Measurements from ENCODE around the gene ERBB2. TPM values are rescaled to one million over a fixed set of nuclear protein-coding genes. Genes with fewer than 3 reads are reported as not detected.

The ERBB2 gene
- total and polyA plus RNA-seq, 2 experiments from 2014 or later, result 30.3 to 55.4 TPM

- no peaks in the 10 kb centered on the region for H3K4me1 ChIP-seq (ENCODE audit: insufficient read depth)
- no peak overlapping the region for H3K4me3 ChIP-seq
- no peaks in the 10 kb centered on the region for H3K9me2 ChIP-seq (ENCODE audit: insufficient read depth)
- H3K36me3 ChIP-seq (ENCODE audit: low read depth), result no peaks in the 10 kb centered on the region; the same call in 1 of the 2 replicates
- no peaks in the 10 kb centered on the region for H3K27me3 ChIP-seq (replicated peaks; ENCODE audit: insufficient read depth)
- no peak for TF ChIP-seq EZH2phosphoT487 (IDR thresholded peaks at IDR 0.05; ENCODE audit: insufficient read depth, low read depth)
- no peak for TF ChIP-seq EZH2 (IDR thresholded peaks at IDR 0.05; ENCODE audit: insufficient read depth, poor library complexity, severe bottlenecking)
- H3F3A ChIP-seq (ENCODE audit: insufficient read depth), result no peaks in the 10 kb centered on the region
- H3K9ac ChIP-seq, result no peak overlapping the region
- H3K27ac ChIP-seq, result no peak overlapping the region
- no peaks in the 10 kb centered on the region for H3K9me3 ChIP-seq (ENCODE audit: low read depth)
- H3K79me2 ChIP-seq (ENCODE audit: insufficient read depth), result no peaks in the 10 kb centered on the region
- H2AFZ ChIP-seq, result no peak overlapping the region
- in situ Hi-C loops (cut with MboI), result no loop called here
- no peaks in the 10 kb centered on the region for H4K20me1 ChIP-seq (ENCODE audit: insufficient read depth)
- no peak for DNase-seq
- no peak overlapping the region for H3K4me2 ChIP-seq (ENCODE audit: unreplicated experiment)
- whole genome bisulfite sequencing, 2 experiments (ENCODE audit: low coverage in 1 of 2, low lambda C conversion rate in 2 of 2, missing lambda C conversion rate in 2 of 2), result 63 to 74% methylated on average over 9 to 10 of the region's 10 CpGs
Observed at GRCh38 chr17:39727556-39727955, 27.7 kb downstream of the ERBB2 start.

- peak overlapping the region; percentile 83 for H3K9ac ChIP-seq
- peak overlapping the region; percentile 95 for H3K4me2 ChIP-seq (ENCODE audit: unreplicated experiment)
- in situ Hi-C loops (cut with MboI), result no loop called here
- no peaks in the 10 kb centered on the region for H3K36me3 ChIP-seq (ENCODE audit: low read depth)
- H3K9me3 ChIP-seq (ENCODE audit: low read depth), result no peaks in the 10 kb centered on the region
- DNase-seq, result peak; percentile 32
- H3F3A ChIP-seq (ENCODE audit: insufficient read depth), result no peaks in the 10 kb centered on the region
- TF ChIP-seq EZH2phosphoT487 (IDR thresholded peaks at IDR 0.05; ENCODE audit: insufficient read depth, low read depth), result no peak
- TF ChIP-seq EZH2 (IDR thresholded peaks at IDR 0.05; ENCODE audit: insufficient read depth, poor library complexity, severe bottlenecking), result no peak
- H3K27me3 ChIP-seq (replicated peaks; ENCODE audit: insufficient read depth), result no peaks in the 10 kb centered on the region
- 69 to 71% methylated on average over 6 of the region's 6 CpGs for WGBS, 2 experiments (ENCODE audit: low coverage in 1 of 2, low lambda C conversion rate in 2 of 2, missing lambda C conversion rate in 2 of 2)
- no peaks in the 10 kb centered on the region for H3K79me2 ChIP-seq (ENCODE audit: insufficient read depth)
- H4K20me1 ChIP-seq (ENCODE audit: insufficient read depth), result no peaks in the 10 kb centered on the region
- no peaks in the 10 kb centered on the region for H3K9me2 ChIP-seq (ENCODE audit: insufficient read depth)
- peak overlapping the region; percentile 89 for H3K4me3 ChIP-seq
- no peaks in the 10 kb centered on the region for H3K4me1 ChIP-seq (ENCODE audit: insufficient read depth)
- no peak overlapping the region for H3K27ac ChIP-seq
- H2AFZ ChIP-seq, result no peak overlapping the region
Observed at GRCh38 chr17:39729280-39729851, 29.5 kb downstream of the ERBB2 start.

- Histone ChIP-seq H3K36me3 (ENCODE audit: low read depth) (no peaks in the 10 kb centered on the region), H3K9ac (peak within 1 kb of the TSS; percentile 83), H3K9me3 (ENCODE audit: low read depth) (no peaks in the 10 kb centered on the region), H2AFZ (peak within 1 kb of the TSS; percentile 91), H3F3A (ENCODE audit: insufficient read depth) (no peaks in the 10 kb centered on the region), H3K4me3 (peak within 1 kb of the TSS; percentile 89), H4K20me1 (ENCODE audit: insufficient read depth) (no peaks in the 10 kb centered on the region), H3K4me1 (ENCODE audit: insufficient read depth) (no peaks in the 10 kb centered on the region), H3K27ac (peak within 1 kb of the TSS; percentile 20; the same call in 1 of the 2 replicates), H3K27me3 (replicated peaks; ENCODE audit: insufficient read depth) (no peaks in the 10 kb centered on the region), H3K4me2 (ENCODE audit: unreplicated experiment) (peak within 1 kb of the TSS; percentile 95), H3K79me2 (ENCODE audit: insufficient read depth) (no peaks in the 10 kb centered on the region), H3K9me2 (ENCODE audit: insufficient read depth) (no peaks in the 10 kb centered on the region)
- no peak for TF ChIP-seq EZH2phosphoT487 (IDR thresholded peaks at IDR 0.05; ENCODE audit: insufficient read depth, low read depth)
- in situ Hi-C loops (cut with MboI), result no loop called here
- DNase-seq, result peak; percentile 92
- WGBS, 2 experiments (ENCODE audit: low coverage in 1 of 2, low lambda C conversion rate in 2 of 2, missing lambda C conversion rate in 2 of 2), result 2 to 3% methylated on average over 46 to 54 of the region's 65 CpGs
Observed at GRCh38 chr17:39730095-39730921, 30.4 kb downstream of the ERBB2 start, which contains the start of gene MIEN1. Gene MIEN1, minus strand, starts transcription at chr17:39730532. Its CDS starts 37 bp downstream, at chr17:39730495.

- Histone ChIP-seq H3K27me3 (replicated peaks; ENCODE audit: insufficient read depth) (no peaks in the 10 kb centered on the region), H3K4me1 (ENCODE audit: insufficient read depth) (no peaks in the 10 kb centered on the region), H3K9ac (no peak overlapping the region), H3K9me2 (ENCODE audit: insufficient read depth) (no peaks in the 10 kb centered on the region), H3K79me2 (ENCODE audit: insufficient read depth) (no peaks in the 10 kb centered on the region), H3K4me2 (ENCODE audit: unreplicated experiment) (no peak overlapping the region), H3K4me3 (no peak overlapping the region), H3F3A (ENCODE audit: insufficient read depth) (no peaks in the 10 kb centered on the region), H3K36me3 (ENCODE audit: low read depth) (no peaks in the 10 kb centered on the region), H4K20me1 (ENCODE audit: insufficient read depth) (no peaks in the 10 kb centered on the region), H2AFZ (no peak overlapping the region), H3K9me3 (ENCODE audit: low read depth) (no peaks in the 10 kb centered on the region), H3K27ac (no peak overlapping the region)
- WGBS, 2 experiments (ENCODE audit: low coverage in 1 of 2, low lambda C conversion rate in 2 of 2, missing lambda C conversion rate in 2 of 2), result 95 to 97% methylated on average over 3 of the region's 3 CpGs
- DNase-seq, result no peak
- in situ Hi-C loops (cut with MboI), result no loop called here
- TF ChIP-seq EZH2 (IDR thresholded peaks at IDR 0.05; ENCODE audit: insufficient read depth, poor library complexity, severe bottlenecking) (no peak), EZH2phosphoT487 (IDR thresholded peaks at IDR 0.05; ENCODE audit: insufficient read depth, low read depth) (no peak)
Observed at GRCh38 chr17:39732586-39732985, 32.7 kb downstream of the ERBB2 start.

Data from GM23248 (cell line).